ENCODE data around the gene LY86.
A peak's percentile ranks its signal among the peaks of the same experiment; 100 is the strongest.
"Not testable (repeated sequence)": the region's sequence is repeated elsewhere in the genome, so short reads cannot be mapped to it uniquely, and the experiment has no call there.

Gene LY86

DNA sequence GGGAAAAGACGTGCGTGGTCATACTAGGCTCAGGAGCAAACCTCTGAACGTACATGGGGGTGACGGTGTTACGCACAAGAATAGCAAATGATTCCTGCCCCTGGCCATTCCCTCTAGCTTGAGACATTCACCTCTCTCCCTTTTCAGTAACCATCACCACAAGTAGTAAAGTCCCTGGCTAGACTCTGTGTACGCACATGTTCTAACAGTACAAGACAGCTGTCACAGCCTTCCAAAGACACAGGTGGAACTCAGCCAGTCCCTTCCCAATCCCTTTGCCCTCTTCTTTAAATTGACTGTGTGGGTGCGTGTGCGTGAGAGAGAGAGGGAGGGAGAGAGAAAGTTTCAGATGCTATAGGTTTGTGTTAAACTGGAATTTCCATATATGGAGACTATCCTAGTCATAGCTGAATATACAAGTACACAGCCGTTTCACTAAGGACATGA is 67.3 kb downstream of the LY86 start:
- DNase-seq, result no peak

DNA sequence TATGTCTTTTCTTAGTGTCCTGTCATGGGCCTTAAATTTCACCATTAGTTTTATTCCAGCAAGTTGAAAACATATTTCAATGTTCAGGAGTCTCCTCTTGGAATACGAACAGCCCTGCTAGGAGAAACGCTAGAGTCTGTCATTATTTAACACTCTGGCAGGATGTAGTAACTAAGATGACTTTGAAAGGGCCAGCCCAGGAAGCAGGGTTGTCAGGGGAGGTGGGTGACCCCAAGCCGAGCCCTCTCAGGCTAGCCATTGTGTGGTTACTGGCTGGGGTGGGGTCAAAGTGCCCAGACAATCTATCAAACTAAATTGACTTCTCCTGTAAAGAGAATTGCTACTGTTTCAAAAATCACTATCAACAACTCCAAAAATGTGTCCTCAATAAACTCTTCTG is 67.8 kb downstream of the LY86 start:
- no peak for DNase-seq

DNA sequence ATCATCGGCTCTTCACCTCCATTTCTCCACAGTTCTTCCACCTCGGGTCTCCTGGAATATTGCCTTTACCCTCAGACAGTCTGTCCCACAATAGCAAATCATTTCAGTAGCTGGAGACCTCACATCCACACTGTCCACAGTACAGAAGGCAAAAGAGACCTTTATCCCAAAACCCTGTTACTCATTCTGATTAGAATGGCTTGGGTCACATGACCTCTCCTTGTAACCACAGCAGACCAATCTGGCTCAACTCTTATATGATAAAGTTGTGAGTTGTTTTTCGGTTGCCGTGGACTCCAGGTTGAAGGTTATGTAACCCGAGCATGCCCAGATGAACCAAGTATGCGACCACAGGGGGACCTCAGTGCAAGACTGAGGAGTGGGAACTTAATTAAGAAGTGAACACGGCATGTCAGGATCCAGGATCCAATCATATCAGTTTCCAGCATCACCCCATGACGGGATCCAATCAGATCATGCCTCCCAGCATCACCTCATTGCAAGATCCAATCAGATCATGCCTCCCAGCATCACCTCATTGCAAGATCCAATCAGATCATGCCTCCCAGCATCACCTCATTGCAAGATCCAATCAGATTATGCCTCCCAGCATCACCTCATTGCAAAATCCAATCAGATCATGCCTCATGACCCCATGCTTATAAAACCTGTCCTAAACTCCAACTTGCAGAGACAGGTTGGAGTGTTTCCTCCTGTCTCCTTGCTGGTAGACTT is 68.7 kb downstream of the LY86 start:
- no peak for DNase-seq

DNA sequence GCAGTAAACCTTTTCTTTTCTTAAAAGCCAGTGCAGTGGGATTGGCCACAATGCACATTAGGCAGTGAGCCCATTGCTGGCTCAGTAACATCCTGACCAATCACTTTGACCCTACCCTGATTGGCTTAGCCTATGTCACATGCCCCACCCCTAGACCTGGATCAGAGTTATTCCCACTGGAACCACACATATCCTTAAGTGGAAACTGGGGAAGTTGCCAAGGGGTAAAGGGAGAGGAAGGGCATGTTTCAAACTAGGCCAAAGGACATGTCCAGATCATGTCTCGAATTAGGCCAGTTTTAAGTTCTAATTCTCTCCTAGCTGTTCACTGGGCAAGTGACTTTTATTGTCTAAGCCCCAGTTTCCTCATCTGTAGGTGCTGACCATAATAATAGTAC is 69.3 kb downstream of the LY86 start:
- DNase-seq, result no peak

DNA sequence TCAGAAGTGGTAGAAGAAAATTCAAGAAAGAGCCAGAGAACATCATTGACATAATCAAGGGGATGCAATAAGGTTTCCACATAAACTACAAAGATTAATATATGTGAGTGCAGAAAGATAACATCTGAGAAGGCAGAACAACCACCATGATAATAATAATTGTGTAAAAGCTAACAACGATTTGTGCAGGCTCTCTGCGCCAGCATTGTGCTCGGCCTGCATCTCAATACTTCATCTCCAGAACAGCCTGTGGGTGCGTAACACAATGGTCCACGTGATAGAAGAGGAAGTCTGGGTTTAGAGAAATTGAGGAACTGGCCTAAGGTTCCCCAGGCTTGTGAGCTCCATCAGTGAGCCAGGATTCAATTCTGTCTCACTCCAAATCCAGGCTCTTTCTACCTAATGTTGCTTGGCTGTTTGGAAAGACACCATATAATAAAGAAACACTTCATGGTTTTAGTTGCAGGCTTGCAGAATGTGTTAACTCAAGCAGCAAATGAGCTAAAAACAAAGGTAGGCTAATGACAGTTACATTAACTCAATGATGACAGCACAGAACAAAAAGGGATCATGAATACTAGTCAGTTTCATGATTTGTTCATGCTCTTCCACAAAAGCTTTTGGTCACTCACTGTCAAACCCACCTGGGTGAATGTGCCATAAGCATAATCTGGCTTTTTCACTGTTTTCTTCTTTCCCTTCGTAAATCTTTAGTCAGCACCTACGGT is 71.2 kb downstream of the LY86 start:
- DNase-seq, result no peak

DNA sequence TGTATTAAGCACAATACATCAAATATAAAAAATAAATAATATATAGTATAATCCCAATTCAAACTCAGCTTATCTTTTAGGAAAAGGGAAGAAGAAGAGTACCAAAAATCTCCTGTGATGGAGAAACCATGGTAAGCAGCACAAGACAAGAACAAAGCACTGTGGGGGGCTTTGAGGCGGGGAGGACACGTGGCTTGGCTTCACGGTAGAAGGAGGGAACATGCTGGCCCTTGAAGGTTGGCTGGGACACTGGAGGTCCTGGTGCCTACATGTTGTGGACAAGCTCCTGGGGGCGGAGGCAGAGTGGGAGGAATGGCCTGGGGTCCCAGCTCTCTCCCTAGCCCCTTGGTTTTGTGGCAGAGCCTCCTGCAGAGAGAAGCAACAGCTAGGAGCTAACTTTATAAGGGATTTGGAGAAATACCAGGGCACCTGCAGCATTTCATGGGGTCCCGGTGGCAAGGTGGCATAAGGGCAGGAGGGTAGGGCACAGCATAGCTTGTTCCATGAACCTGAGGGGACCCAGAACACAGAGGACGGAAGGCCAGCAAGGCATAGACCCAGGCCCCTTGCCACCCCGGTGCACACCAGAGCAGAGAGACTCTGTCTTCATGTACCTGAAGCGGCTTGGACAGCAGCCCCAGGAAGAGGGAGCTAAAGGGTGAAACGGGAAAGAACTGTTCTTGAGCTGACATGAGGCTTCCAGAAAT is 72.0 kb downstream of the LY86 start:
- no peak for DNase-seq

DNA sequence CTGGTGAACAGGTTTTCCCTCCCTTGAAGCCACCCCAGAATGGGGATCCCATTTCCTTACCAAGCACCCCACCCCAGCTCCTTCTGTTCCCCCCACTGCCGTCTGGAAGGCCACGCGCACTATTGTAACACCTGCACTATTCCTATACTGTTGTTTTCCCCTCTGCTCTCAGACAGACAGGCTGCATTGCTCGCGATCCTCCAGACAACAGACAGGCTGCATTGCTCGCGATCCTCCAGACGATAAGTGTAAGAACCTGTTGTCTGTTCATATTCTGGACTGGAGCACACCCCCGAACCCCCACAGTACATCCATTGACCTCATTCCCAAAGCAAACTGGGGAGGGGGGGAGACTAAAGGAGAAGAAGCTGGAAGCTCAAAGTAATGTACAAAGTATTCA is 72.7 kb downstream of the LY86 start:
- DNase-seq, result no peak

DNA sequence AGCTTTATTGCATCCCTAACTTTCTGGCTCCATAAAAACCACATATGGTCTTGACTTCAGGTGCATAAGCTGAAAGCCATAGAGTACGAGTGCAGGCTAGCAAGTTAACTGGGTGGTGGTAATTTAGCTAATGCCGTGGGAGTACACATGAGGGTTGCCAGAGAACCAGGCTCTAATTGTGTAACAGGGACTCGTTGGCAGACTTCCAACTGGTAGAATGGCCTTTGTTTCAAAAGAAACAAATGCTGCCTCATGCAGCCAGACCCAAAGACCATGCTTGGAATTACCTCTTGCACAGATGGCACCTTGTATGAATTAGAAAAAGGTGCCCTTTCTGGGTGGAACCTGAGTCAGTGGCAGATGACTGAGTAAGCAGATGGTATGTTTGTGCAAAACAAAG is 73.2 kb downstream of the LY86 start:
- DNase-seq, result no peak

DNA sequence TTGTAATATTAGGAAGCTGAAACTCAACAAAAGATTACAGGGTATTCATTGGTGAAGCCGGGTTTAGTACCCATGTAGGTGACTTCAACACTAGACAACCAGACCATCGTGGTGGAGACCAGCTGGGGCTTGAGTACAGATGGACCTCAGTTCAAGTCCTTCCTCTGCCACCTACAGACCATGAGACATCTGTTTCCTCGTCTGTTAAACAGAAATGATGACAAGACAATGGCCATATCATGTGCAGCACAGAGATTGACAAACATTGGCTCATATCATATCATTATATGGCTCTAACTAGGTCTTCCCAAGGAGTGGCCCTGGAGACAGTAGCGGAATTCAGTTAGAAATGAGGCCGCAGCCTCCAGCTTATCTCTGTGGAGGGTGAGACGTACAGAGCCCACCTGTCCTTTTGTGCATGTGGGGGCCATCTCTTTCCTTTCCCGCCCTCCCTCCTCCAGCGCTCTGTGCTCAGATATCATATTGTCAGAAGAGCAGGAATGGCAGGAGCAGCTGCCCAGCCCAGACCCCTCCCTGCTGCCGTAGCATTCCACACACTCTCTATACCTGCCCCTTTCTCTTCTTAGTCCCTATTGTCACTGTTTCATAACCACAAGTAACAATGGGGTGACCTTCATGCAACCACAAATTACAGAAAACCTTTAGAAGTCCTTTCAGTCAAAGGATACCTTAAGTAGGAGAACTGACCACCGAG is 75.1 kb downstream of the LY86 start:
- DNase-seq, result no peak

DNA sequence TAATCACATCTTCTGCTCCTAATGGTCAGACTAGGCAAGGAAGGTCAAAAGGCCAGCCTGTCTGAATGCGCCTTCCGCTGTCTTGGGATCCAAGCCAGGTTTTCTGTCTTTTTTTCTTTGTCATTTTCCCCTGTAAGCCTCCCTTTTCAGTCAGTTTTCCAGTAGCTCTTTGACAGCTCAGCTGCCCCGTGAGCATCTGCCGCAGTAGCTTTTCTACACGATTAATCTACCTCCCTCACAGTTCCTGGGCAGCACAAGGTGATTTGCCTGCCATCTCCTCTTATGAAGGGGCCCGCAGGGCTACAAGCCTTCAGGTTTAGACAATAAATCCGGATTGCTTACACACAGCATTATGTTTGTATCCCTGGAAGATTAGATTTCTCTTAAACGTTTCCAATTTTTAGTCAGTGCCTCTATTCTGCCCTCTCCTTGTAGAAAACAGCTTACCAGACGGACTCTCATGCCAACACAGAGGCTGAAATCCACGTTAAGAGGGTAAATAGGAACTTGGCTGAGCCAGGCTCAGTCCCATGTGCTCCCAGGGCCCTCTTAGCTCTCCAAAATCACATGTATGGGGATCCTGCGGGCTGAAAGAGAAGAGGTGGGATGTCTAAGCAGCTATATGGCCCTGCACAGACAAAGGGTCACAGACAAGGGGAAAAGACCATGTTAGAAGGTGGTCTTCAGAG is 77.2 kb downstream of the LY86 start:
- DNase-seq, result no peak

DNA sequence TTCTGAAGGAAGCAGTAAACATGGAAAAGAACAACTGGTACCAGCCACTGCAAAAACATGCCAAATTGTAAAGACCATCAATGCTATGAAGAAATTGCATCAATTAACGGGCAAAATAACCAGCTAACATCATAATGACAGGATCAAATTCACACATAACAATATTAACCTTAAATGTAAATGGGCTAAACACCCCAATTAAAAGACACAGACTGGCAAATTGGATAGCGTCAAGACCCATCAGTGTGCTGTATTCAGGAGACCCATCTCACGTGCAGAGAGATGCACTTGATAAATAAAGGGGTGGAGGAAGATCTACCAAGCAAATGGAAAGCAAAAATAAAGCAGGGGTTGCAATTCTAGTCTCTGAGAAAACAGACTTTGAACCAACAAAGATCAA is 81.6 kb downstream of the LY86 start:
- DNase-seq, result not testable (repeated sequence)

DNA sequence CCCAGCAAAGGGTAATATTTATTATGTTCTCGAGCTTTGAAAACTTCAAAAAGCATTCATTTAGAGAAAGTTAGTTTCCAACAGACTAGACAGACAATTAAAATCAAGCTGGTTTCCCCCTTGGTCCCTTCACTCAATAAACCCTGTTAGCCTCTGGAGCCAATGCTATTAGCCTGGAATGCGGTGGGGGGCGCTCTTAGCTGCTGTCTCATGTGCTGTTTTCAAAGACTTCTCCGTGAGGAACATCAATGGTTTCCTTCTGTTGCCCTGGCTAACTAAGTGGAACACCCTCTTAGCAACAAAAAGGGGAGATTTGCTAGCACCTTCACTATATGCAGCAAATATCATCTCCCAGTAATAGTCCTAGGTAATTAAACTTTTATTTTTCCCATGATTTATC is 86.4 kb downstream of the LY86 start:
- no peak for DNase-seq

DNA sequence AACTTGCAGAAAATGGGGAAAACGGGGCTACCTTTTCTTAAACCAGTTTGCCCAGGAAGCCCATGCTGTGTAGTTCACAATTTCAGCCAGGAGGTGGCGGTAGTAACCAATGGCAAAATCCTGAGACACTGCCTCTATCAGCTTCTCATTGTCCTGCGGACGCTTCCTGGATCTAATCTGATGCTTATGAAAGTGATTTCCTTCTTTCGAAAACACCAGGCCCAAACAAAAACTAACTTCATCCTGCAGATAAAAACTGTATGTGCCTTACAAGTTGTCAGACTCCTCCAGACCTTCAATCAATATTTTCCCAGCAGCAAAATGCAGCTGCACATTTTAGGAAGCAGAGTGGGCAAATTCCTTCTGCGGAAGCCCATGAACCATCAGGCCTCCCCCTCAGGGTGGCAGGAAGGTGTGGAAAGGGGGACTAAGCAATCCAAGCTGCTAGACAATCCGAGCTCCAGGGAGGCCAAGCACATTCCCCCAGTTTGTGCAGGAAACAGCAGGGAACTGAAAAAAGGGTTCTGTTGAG is 88.5 kb downstream of the LY86 start:
- peak; percentile 75 for DNase-seq

DNA sequence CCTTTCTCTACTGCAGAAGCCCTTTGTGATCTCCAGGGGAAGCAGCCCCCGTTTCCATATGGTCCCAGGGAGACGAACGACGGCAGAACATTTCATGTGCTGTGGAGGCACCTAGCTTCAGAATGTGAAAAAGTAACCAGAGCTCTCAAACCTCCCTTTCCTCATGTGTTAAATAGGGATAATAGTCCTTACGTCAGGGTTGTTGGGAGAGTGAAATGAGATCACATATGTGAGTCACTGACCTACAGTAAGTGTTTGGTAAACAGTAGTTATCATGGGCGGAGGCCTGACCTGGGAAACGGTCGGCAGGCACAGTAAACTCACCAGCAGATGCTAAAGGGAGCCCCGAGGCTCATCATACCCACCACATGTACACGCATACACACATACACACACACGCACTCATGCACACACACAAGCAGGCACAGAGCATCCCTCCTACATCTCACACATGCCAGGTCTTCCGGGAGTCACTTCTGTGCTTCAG is 89.7 kb downstream of the LY86 start:
- DNase-seq, result no peak

DNA sequence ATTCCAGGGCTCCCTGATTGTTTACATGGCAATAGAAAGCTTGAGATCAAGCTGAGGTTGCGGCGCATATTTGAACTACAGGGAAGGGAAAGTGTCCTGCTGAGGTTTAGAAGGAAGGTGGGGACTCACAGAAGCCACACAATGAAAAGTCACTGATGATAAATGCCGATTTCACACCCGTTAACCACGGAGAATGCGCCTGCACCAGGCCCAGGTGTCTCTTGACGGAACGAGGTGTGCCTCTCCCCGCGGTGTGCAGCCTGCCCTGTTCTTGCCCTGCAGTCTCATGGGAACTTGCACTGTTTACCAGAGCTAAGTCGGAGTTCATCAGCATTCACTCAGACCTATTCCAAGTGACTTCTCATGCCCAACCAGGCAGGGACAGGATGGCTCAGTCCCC is 90.3 kb downstream of the LY86 start:
- DNase-seq, result no peak

DNA sequence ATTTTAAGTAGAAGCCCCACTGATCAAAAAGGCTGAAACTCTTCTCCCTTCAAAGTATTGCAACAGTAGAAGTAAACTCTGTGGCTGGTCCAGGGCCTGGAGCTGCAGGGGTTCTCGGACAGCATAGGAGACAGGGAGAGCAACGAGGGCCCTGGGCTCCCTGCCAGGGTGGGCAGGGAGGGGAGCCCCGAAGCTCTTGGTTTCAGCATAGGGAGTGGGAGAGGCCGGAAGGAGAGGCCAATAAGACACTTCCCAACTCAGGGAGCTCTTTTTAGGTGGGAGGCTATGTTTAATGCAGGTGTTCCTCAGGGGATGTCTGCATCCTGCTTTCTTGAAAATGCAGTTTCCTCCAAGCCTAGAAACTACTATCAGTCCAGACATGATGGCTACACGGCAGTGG is 91.1 kb downstream of the LY86 start:
- DNase-seq, result no peak

DNA sequence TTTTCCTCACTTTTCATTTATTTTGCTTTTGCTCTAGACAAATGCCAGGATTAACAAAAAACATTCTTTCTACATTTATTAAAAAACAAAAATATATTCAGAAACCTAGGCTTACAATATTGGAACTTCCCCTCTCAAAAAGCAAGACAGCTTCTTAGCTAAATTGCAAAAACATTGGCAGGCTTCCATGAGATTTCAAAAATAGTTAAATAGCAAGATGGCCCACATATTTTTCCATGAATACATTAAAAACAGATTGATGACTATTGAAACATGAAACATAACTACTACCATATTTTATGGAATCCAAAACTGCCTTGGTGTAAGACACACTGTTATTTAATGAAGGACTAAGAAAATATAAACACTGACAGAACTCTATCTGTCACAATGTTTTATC is 92.0 kb downstream of the LY86 start:
- DNase-seq, result no peak

DNA sequence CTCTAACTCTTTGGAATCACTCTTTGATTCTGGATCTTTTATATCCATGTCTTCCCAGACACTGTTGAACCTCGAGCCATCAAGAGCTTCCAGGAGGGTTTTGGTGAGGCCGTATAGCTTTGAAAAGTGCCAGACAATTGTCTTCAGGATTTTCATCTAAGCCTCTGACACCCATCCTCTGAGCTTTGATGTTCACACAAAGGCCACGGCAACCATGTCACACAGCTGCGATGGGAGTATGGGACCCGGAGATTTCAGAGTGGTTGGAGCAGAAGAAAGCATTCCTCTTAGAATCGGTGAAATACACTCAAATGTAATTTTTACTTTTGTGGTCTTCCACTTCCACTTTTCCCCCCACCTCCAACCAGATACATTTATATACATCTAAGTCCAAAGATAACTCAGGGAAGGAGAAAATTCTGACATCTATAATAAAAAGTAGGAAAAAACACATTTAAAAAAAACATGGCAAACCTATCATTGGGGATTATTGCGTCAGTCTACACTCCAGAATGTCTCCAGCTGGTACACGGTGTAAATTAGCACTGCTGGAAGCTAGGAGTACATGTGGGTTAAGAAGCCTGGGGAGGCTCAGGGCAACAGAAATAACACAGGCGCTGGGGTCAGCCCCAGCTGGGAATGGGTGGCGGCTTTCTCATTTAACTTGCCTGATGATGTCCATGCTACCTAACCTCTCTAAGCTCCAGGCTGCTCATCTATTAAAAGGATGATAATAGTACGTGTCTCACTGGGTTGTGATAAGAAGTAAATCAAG is 92.7 kb downstream of the LY86 start:
- no peak for DNase-seq

DNA sequence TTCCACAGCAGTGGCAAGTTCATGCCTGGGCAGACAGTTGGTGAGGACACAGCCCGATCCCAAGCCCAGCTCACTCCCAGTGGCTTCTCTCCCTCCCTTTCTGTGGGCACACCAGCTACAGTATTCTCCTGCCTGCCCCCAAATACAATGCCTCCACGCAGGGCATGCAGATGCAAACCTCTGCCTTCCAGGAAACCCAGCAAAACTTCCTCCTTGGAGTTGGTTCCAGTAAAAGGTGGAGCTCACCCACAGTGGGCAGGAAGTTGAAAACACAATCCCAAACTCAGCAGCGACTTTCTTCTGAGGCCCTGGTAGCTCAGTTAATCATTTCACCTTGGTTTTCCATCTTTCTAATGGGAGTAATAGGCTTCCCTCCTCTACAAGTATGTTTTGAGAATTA is 93.7 kb downstream of the LY86 start:
- DNase-seq, result no peak

DNA sequence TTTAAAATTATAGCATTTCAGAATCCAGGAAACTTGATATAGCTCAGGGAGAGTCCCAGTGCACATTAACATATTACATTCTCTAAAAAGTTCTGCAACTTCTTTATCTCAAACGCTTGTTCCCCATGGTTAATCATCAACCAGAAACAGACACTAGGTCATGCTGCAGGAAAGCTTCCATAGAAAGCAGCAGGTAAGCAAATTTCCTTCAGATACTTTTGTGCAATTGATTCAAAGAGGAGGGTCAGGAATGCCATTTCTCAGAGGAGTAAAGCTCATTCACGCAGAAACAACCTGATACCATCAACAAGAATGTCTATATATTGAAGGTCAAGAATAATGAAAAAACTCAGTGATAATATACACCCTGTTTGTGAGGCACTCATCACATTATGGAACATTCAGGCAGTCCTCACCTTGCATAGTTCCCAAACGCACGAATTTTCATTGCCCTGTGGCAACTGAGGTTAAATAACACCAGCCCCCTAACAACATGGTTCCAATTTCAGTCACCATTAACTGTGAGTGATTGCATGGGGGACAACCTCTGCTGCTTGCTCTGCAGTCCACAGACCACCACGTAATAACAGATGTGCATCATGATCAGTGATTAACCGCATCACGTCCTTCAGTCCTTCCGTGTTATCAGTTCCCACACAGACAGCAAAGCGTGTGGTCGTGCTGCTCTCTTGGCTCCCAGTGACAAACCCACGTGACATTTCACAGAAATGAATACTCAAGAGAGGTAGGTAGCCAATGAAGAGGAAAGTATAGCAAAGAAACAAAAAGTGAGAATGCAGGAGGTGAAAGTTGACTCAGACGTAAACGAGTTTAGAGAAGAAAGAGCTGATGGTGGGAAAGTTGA is 95.7 kb downstream of the LY86 start:
- DNase-seq, result no peak

All from activated CD4-positive, alpha-beta T cell treated with anti-CD3 and anti-CD28 coated beads, Interleukin-2, amount 50 U/mL, for 1 hour (primary cell).